Measurements from ENCODE around the gene LINC00237. TPM values are rescaled to one million over a fixed set of nuclear protein-coding genes. Genes with fewer than 3 reads are reported as not detected.

Gene LINC00237
- polyA plus RNA-seq, 2 donors: not detected

Other genes with a start within 250 kb of the LINC00237 start
- 1 to 10 TPM; 4.0 to 5.7 TPM for gene KIZ, start 19.7 kb upstream of the LINC00237 start, polyA plus RNA-seq
- gene XRN2, start 197.0 kb upstream of the LINC00237 start, polyA plus RNA-seq: 10 to 100 TPM in 1 of 2 donors, 1 to 10 TPM in 1; 5.2 to 20.1 TPM

Data from esophagus (tissue), 2 donors.